WTC11 (cell line): Measurements from ENCODE around the gene MAGEA8.
"Not testable (repeated sequence)": the region's sequence is repeated elsewhere in the genome, so short reads cannot be mapped to it uniquely, and the experiment has no call there.

Experiments
- CBFB ChIP-seq: sonication (generic); formaldehyde crosslinking; IDR thresholded peaks from 2 replicates; pipeline ENCODE4 v1.8.1; 2022; ENCODE audit warnings: mild to moderate bottlenecking, low read depth, missing genetic modification reagents
- CTCF ChIP-seq: fragments of 200-600 bp; IDR thresholded peaks from 2 replicates; pipeline ENCODE4 v1.8.0; 2022; ENCODE audit warnings: antibody characterized with exemption
- ZNF416 ChIP-seq: fragments of 250-450 bp; sonication (Bioruptor Pico); IDR thresholded peaks from 2 replicates; pipeline ENCODE4 v1.9.0; 2021; ENCODE audit warnings: mild to moderate bottlenecking, inconsistent platforms
- TF ChIP-seq, protein P1 (sequence below): sonication (generic); formaldehyde crosslinking; IDR thresholded peaks from 2 replicates; pipeline ENCODE4 v1.8.1; 2023; ENCODE audit warnings: mild to moderate bottlenecking, moderate library complexity, missing genetic modification reagents

DNA sequence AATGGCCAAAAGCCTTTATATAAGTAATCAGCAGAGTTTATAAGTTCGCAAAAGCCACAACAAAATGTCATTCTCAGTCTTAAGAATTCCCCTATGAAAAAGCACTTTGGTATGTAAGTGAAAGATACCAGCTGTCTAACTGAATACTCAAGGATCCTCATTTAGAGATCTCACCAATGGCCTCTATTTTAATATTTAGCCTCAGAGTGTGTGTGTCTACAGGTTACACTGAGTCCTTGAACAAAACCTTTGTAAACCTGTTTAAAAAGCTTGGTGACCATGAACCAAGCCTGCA is 46.9 kb downstream of the MAGEA8 start:
- not testable (repeated sequence) for TF ChIP-seq ZNF416 (CRISPR knock-in tag); CBFB (CRISPR knock-in tag); CTCF
- TF ChIP-seq, protein P1, sequence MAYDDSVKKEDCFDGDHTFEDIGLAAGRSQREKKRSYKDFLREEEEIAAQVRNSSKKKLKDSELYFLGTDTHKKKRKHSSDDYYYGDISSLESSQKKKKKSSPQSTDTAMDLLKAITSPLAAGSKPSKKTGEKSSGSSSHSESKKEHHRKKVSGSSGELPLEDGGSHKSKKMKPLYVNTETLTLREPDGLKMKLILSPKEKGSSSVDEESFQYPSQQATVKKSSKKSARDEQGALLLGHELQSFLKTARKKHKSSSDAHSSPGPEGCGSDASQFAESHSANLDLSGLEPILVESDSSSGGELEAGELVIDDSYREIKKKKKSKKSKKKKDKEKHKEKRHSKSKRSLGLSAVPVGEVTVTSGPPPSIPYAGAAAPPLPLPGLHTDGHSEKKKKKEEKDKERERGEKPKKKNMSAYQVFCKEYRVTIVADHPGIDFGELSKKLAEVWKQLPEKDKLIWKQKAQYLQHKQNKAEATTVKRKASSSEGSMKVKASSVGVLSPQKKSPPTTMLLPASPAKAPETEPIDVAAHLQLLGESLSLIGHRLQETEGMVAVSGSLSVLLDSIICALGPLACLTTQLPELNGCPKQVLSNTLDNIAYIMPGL (CRISPR knock-in tag): not testable (repeated sequence)
